ENCODE results near the gene PNMA6F.

Gene PNMA6F

GRCh38 chrX:153321381-153322124, at the start of gene PNMA6F:
TSS of gene PNMA6F (minus strand) at chrX:153321767. CDS start at chrX:153320674, 1,093 bp downstream.
- no peak for DNase-seq (ENCODE audit: low read depth)

- DNase-seq (ENCODE audit: low read depth): no peak
Observed at GRCh38 chrX:153371256-153371655, 49.7 kb upstream of the PNMA6F start.

GRCh38 chrX:153370293-153371055, 48.9 kb upstream of the PNMA6F start:
- DNase-seq (ENCODE audit: low read depth): no peak

GRCh38 chrX:153366878-153367538, 45.4 kb upstream of the PNMA6F start:
- no peak for DNase-seq (ENCODE audit: low read depth)

- DNase-seq (ENCODE audit: low read depth): no peak
Observed at GRCh38 chrX:153366119-153366518, 44.6 kb upstream of the PNMA6F start.

GRCh38 chrX:153365670-153366069, 44.1 kb upstream of the PNMA6F start:
- DNase-seq (ENCODE audit: low read depth): no peak

- no peak for DNase-seq (ENCODE audit: low read depth)
Observed at GRCh38 chrX:153361781-153362397, 40.3 kb upstream of the PNMA6F start.

- no peak for DNase-seq (ENCODE audit: low read depth)
Observed at GRCh38 chrX:153357877-153358276, 36.3 kb upstream of the PNMA6F start.

GRCh38 chrX:153353416-153353815, 31.8 kb upstream of the PNMA6F start:
- DNase-seq (ENCODE audit: low read depth): no peak

- no peak for DNase-seq (ENCODE audit: low read depth)
Observed at GRCh38 chrX:153352858-153353257, 31.3 kb upstream of the PNMA6F start.

- DNase-seq (ENCODE audit: low read depth): no peak
Observed at GRCh38 chrX:153351981-153352380, 30.4 kb upstream of the PNMA6F start.

- DNase-seq (ENCODE audit: low read depth): no peak
Observed at GRCh38 chrX:153349952-153350351, 28.4 kb upstream of the PNMA6F start.

GRCh38 chrX:153348421-153348820, 26.9 kb upstream of the PNMA6F start:
- no peak for DNase-seq (ENCODE audit: low read depth)

GRCh38 chrX:153347530-153347929, 26.0 kb upstream of the PNMA6F start:
- DNase-seq (ENCODE audit: low read depth): no peak

- no peak for DNase-seq (ENCODE audit: low read depth)
Observed at GRCh38 chrX:153343674-153344073, 22.1 kb upstream of the PNMA6F start.

GRCh38 chrX:153342762-153343558, 21.4 kb upstream of the PNMA6F start:
- no peak for DNase-seq (ENCODE audit: low read depth)

- no peak for DNase-seq (ENCODE audit: low read depth)
Observed at GRCh38 chrX:153340111-153340510, 18.5 kb upstream of the PNMA6F start.

GRCh38 chrX:153339662-153340061, 18.1 kb upstream of the PNMA6F start:
- no peak for DNase-seq (ENCODE audit: low read depth)

GRCh38 chrX:153338836-153339235, 17.3 kb upstream of the PNMA6F start:
- DNase-seq (ENCODE audit: low read depth): no peak

- DNase-seq (ENCODE audit: low read depth): no peak
Observed at GRCh38 chrX:153336988-153337387, 15.4 kb upstream of the PNMA6F start.

- no peak for DNase-seq (ENCODE audit: low read depth)
Observed at GRCh38 chrX:153336121-153336894, 14.7 kb upstream of the PNMA6F start.
